Keratinocyte (primary cell): Measurements from ENCODE around the gene CRYBA2.

ENCODE experiments used
- CTCF ChIP-seq, 3 experiments: IDR thresholded peaks in 1 of 3; conservative IDR thresholded peaks in 1 of 3; optimal IDR thresholded peaks in 1 of 3; 2 replicates in 2 of 3; 3 replicates in 1 of 3; pipeline versions ENCODE3 to v1.5.1; 2011; ENCODE audit warnings: low read length in 3 of 3, mild to moderate bottlenecking in 3 of 3, moderate library complexity in 2 of 3, control low read depth in 1 of 3, inconsistent platforms in 1 of 3; ENCODE audit not compliant: insufficient read depth in 2 of 3; ENCODE audit errors: extremely low read depth in 1 of 3
- EZH2 ChIP-seq: IDR thresholded peaks from one replicate; pipeline ENCODE4 v1.6.1; 2012; ENCODE audit warnings: inconsistent platforms, mild to moderate bottlenecking, low read length, moderate library complexity

GRCh38 chr2:219028996-219029828, 36.0 kb upstream of the CRYBA2 start:
- no peak for TF ChIP-seq CTCF (optimal IDR thresholded peaks at IDR 0.05 in 1 of 3, IDR thresholded peaks at IDR 0.05 in 1 of 3, conservative IDR thresholded peaks at IDR 0.05 in 1 of 3; ENCODE audit: extremely low read depth in 1 of 3, insufficient read depth in 2 of 3, low read length in 3 of 3)
- TF ChIP-seq EZH2 = no peak
